ENCODE results near the gene ULBP1. TPM values are rescaled to one million over a fixed set of nuclear protein-coding genes. Genes with fewer than 3 reads are reported as not detected.
"Not testable (repeated sequence)": the region's sequence is repeated elsewhere in the genome, so short reads cannot be mapped to it uniquely, and the experiment has no call there.

The ULBP1 gene
- total RNA-seq, 1 experiment from 2014 or later = 1.6 TPM

DNA sequence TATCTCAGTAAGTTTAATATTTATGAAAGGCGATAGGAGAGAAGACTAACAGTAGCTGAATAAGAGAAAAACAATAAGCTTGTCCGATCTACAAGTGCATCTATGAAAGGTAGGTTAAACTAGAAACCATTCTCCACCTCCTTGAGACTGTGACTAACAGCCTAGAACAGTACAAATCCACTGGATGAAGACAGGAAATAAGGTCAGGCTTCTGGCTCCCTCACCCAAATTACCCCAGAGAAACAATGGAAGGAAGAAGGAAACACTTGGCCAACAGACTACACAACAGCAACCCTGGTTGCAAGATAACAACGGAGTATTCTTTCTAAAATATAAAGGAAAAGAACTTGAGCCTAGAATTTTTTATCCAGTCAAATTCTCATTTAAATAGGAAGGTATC, 5.6 kb upstream of the ULBP1 start:
- H2AFZ ChIP-seq (ENCODE audit: low read length); H3K18ac ChIP-seq (ENCODE audit: insufficient read length, low read depth, low read length); H3K9me3 Mint-ChIP-seq; H3K27ac ChIP-seq (ENCODE audit: insufficient read length, low read depth, low read length); H4K20me1 ChIP-seq (ENCODE audit: control insufficient read depth, insufficient read depth, insufficient read length); DNase-seq; H3K23ac ChIP-seq (ENCODE audit: insufficient read length, low read depth, low read length); H2BK20ac ChIP-seq (ENCODE audit: low read depth, low read length, poor library complexity, severe bottlenecking); H3K4me1 ChIP-seq (ENCODE audit: insufficient read depth, low read length); H3K9me3 ChIP-seq (ENCODE audit: control insufficient read depth, low read depth, low read length); H2AK5ac ChIP-seq (ENCODE audit: insufficient read length, low read length); H3T11ph ChIP-seq (ENCODE audit: low read length); H4K8ac ChIP-seq (replicated peaks; ENCODE audit: insufficient read length, low read depth, low read length); H3K4me3 Mint-ChIP-seq; H2BK120ac ChIP-seq (ENCODE audit: low read depth, low read length, poor library complexity, severe bottlenecking); H2BK12ac ChIP-seq (ENCODE audit: insufficient read length, low read depth, low read length); H3K4me1 Mint-ChIP-seq; H2BK15ac ChIP-seq (ENCODE audit: low read depth, low read length); H4K5ac ChIP-seq (ENCODE audit: insufficient read length, low read depth, low read length); H3K27ac Mint-ChIP-seq; H3K4ac ChIP-seq (ENCODE audit: low read depth, low read length); H3K14ac ChIP-seq (ENCODE audit: insufficient read depth, low read length); H3K79me1 ChIP-seq (ENCODE audit: insufficient read depth, low read depth, low read length, poor library complexity, severe bottlenecking); H2BK5ac ChIP-seq (ENCODE audit: insufficient read length, low read length); H3K4me2 ChIP-seq (ENCODE audit: insufficient read depth, insufficient read length, low read length); H3K56ac ChIP-seq (ENCODE audit: insufficient read length, low read depth, low read length); H3K36me3 Mint-ChIP-seq (ENCODE audit: insufficient read depth in 1 of 3, low read depth in 3 of 3); H4K91ac ChIP-seq (ENCODE audit: insufficient read length, low read depth, low read length); H3K23me2 ChIP-seq (ENCODE audit: insufficient read length, low read depth, low read length, poor library complexity, severe bottlenecking); H3K9ac ChIP-seq (ENCODE audit: extremely low read depth, insufficient read length, low read length); H3K79me2 ChIP-seq (ENCODE audit: insufficient read depth, low read length): not testable (repeated sequence)
- H3K27me3 ChIP-seq (ENCODE audit: insufficient read depth, low read length) = peaks cover 42% of the 10 kb centered on the region
- H3K27me3 Mint-ChIP-seq (ENCODE audit: low read depth) = peaks cover 100% of the 10 kb centered on the region
- no CpG with 5 or more reads among the region's 3 CpGs for WGBS (ENCODE audit: extremely low coverage, insufficient read length, low lambda C conversion rate)

GRCh38 chr6:149959806-149960205, 3.9 kb upstream of the ULBP1 start:
- H2AK5ac ChIP-seq (ENCODE audit: insufficient read length, low read length); H3K36me3 Mint-ChIP-seq (ENCODE audit: insufficient read depth in 1 of 3, low read depth in 3 of 3); H3K14ac ChIP-seq (ENCODE audit: insufficient read depth, low read length); H4K5ac ChIP-seq (ENCODE audit: insufficient read length, low read depth, low read length); H3T11ph ChIP-seq (ENCODE audit: low read length); H3K27ac Mint-ChIP-seq; H3K9ac ChIP-seq (ENCODE audit: extremely low read depth, insufficient read length, low read length); H3K4me2 ChIP-seq (ENCODE audit: insufficient read depth, insufficient read length, low read length); H3K27ac ChIP-seq (ENCODE audit: insufficient read length, low read depth, low read length); H4K91ac ChIP-seq (ENCODE audit: insufficient read length, low read depth, low read length); H3K9me3 ChIP-seq (ENCODE audit: control insufficient read depth, low read depth, low read length); H3K18ac ChIP-seq (ENCODE audit: insufficient read length, low read depth, low read length); H3K79me2 ChIP-seq (ENCODE audit: insufficient read depth, low read length); H2AFZ ChIP-seq (ENCODE audit: low read length); H2BK12ac ChIP-seq (ENCODE audit: insufficient read length, low read depth, low read length); DNase-seq; H3K56ac ChIP-seq (ENCODE audit: insufficient read length, low read depth, low read length); H3K4ac ChIP-seq (ENCODE audit: low read depth, low read length); H3K9me3 Mint-ChIP-seq; H2BK20ac ChIP-seq (ENCODE audit: low read depth, low read length, poor library complexity, severe bottlenecking); H2BK120ac ChIP-seq (ENCODE audit: low read depth, low read length, poor library complexity, severe bottlenecking); H3K4me1 ChIP-seq (ENCODE audit: insufficient read depth, low read length); H3K23ac ChIP-seq (ENCODE audit: insufficient read length, low read depth, low read length); H4K8ac ChIP-seq (replicated peaks; ENCODE audit: insufficient read length, low read depth, low read length); H2BK15ac ChIP-seq (ENCODE audit: low read depth, low read length); H2BK5ac ChIP-seq (ENCODE audit: insufficient read length, low read length); H3K4me3 Mint-ChIP-seq; H4K20me1 ChIP-seq (ENCODE audit: control insufficient read depth, insufficient read depth, insufficient read length); H3K79me1 ChIP-seq (ENCODE audit: insufficient read depth, low read depth, low read length, poor library complexity, severe bottlenecking): not testable (repeated sequence)
- Mint-ChIP-seq H3K27me3 (ENCODE audit: low read depth) (peaks cover 100% of the 10 kb centered on the region), H3K4me1 (peaks cover 11 to 19% of the 10 kb centered on the region in 2 experiments)
- H3K27me3 ChIP-seq (ENCODE audit: insufficient read depth, low read length) = peaks cover 45% of the 10 kb centered on the region
- WGBS (ENCODE audit: extremely low coverage, insufficient read length, low lambda C conversion rate) = no CpG with 5 or more reads among the region's 4 CpGs
- peaks cover 14% of the 10 kb centered on the region for H3K23me2 ChIP-seq (ENCODE audit: insufficient read length, low read depth, low read length, poor library complexity, severe bottlenecking)

Measured in H9 (cell line).